Measurements from ENCODE around the gene ACTL10.

Gene ACTL10

GRCh38 chr20:33649201-33649681 lies 17.5 kb upstream of the ACTL10 start:
- no peak for DNase-seq

GRCh38 chr20:33650111-33650752 lies 16.5 kb upstream of the ACTL10 start:
- DNase-seq: no peak

DNA sequence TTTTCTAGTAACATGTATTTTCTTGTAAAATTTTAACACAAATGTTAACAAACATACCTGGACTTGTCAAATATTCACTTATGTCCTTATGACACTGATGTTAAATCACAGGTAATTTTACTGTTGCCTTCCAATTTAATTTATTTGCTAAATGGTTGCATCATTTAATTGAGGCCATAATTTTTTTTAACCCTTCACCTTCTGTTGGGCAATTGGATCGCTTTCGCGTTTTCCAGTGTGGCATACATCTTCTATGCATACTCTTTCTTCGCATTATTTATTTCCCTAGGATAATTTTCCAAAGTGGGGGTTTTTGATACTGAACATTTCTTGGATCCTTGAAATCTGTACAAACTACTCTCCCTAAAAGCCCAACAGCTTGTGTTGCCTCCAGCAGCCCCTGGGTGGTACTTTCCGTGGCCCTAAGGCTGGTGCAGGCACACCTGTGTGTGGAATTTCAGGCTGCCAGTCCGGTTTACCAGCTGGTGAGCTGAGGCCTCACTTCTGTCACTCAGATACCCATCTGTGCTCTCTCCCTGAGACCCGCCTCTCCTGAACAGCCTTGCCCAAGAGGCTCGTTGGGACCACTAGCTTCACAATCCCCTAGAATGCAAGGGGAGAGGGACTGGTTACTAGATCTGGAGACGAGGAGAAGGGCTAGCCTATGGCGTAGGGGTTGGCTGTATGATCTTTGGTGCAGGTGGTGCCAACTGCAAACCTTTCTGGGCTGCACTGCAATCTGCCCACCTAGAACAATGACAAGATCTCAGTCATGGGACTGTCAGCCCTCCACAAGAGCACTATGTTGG lies 15.8 kb upstream of the ACTL10 start:
- DNase-seq: no peak

GRCh38 chr20:33651562-33652048 lies 15.1 kb upstream of the ACTL10 start:
- no peak for DNase-seq

GRCh38 chr20:33653218-33653899 lies 13.4 kb upstream of the ACTL10 start:
- peak; percentile 52 for DNase-seq

GRCh38 chr20:33653900-33654596 lies 12.7 kb upstream of the ACTL10 start:
- DNase-seq: no peak

DNA sequence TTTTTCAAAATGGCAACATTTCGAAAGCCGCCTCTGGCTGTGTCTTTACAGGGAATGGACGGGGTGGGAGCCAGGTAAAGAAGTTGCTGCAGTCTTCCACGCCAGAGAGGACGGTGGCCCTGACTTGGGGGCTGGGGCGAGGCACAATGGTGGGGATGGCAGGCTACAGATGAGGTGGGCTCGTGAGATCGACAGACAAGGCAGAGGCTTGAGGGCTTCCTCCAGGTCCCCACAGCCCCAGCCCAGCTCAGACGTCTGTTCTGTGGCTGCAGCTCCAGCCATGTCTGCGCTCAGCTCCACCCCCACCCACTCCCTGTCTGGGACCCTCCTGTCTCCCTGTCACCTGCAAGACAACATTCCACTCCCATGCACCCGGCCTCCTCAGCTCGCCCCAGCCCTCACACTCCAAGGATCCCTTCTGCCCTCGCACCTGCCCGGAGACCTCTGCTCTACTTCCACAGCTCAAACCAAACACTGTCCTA lies 12.0 kb upstream of the ACTL10 start:
- DNase-seq: no peak

- no peak for DNase-seq
Measured at GRCh38 chr20:33655164-33655563, 11.6 kb upstream of the ACTL10 start.

GRCh38 chr20:33656010-33656782 lies 10.5 kb upstream of the ACTL10 start:
- no peak for DNase-seq

DNA sequence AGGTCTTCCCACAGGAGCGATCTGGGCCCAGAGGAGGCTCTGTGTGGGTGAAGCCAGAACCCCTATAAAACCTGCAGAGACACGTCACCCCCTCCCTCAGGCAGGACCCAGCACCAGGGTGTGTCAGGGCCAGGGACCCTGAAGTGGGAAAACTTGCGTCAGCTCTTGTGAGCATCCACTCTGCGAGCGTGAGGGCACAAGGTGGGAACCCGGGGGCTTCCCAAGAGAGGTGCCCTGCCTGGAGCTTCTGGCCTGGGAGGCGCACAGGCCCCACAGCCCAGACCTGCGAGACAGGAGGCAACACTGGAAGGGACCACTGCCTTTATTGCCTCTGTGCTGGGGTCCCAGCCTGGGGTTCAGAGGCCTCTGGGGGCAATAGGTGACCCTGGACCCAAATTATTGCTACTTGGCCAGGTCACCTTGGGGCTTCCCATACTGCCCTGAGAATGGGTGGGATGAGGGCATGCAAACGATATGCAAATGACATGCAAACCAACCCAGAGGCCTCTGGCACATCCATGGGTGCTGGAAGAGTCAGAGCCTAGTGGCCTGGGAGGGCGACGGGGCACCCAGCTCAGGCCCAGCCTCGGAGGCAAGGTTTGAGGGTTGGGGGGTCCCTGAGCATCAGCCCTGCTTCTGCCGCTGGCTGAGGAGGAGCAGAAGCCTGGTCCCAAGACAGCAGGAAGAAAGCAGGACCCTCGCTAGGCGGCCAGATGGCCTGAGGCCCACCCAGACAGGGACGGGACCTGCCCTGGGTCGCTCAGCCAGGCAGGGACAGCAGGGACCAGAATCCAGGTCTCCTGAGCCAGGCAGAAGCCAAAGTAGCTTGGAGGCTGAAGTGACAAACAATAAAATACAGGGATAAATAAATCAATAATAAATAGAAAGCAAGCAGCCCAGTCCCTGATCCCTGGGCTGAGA lies 9.7 kb upstream of the ACTL10 start:
- DNase-seq: no peak

DNA sequence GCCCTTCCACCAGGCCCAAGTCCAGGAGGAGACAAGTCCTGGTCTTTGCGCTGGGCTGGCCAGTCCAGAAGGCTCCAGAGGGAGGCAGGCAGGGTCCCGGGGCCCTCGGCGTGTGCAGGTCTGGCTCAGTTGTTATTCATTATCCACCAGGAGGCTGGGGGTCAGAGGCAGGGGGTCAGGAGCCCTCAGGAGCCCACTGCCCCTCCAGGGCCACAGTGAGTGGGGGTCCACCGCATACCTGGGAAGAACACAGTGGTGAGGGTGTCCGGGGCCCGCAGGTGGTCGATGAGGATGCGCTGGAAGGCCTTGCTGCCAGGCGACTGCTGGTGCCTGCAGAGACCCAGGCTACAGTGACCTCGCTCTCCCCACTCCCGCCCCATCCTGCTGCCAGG lies 9.0 kb upstream of the ACTL10 start:
- DNase-seq: no peak

GRCh38 chr20:33658510-33658909 lies 8.2 kb upstream of the ACTL10 start:
- no peak for DNase-seq

GRCh38 chr20:33658929-33659328 lies 7.8 kb upstream of the ACTL10 start:
- no peak for DNase-seq

DNA sequence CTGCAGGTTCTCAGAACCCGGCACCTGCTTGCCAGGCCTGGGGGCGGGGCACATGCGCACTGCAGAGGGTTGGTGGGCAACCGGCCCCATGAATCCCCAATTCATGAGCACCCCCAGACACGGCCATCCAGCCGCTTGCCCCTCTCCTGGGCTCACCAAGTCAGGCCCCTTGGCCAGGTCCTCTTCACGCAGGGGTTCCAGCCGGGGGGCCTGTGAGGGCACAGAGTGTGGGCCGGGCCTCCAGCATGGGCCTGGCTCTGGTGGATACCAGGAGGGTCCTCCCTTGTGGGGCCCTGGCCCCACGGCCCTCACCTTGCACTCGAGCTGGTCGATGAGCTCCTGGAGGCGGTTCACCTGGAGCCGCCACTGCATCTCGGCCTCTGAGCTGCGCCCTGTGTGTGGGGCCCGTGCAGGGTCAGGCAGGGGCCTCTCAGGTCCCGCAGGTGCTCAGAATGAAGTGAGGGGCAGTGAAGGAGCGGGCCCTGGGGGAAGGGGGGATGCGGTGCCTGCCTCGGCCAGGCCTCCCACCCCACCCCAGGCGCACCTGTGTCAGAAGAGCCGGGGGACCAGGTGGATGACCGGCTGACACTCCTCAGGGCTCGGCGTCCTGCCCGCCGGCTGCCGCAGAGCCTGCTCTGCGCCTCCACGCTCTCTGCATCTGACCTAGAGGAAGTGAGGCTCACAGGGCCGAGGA lies 7.3 kb upstream of the ACTL10 start:
- DNase-seq: no peak

- DNase-seq: no peak
Measured at GRCh38 chr20:33660035-33660684, 6.6 kb upstream of the ACTL10 start.

- no peak for DNase-seq
Measured at GRCh38 chr20:33660685-33661058, 6.1 kb upstream of the ACTL10 start.

- no peak for DNase-seq
Measured at GRCh38 chr20:33662172-33662571, 4.6 kb upstream of the ACTL10 start, which contains the start of gene C20orf144. C20orf144 (plus strand) TSS chr20:33662327; CDS start chr20:33662346, 19 bp downstream.

GRCh38 chr20:33663161-33664084 lies 3.3 kb upstream of the ACTL10 start:
- peak; percentile 74 for DNase-seq

Measured in fibroblast of skin of abdomen (primary cell).